Thyroid gland (tissue), 4 donors: Measurements from ENCODE around the gene SV2B. TPM values are rescaled to one million over a fixed set of nuclear protein-coding genes. Genes with fewer than 3 reads are reported as not detected.
A peak's percentile ranks its signal among the peaks of the same experiment; 100 is the strongest.

Source experiments
- DNase-seq, 2 donors: peaks; one replicate each; pipeline ENCODE4 v3.0.0-alpha.2; 2019
- H3K27ac ChIP-seq, 3 donors: fragments of 200-600 bp; sonication (generic); 1 replicate in 2 of 3; 2 replicates in 1 of 3; pipeline ENCODE4 v1.5.1; 2016 to 2019; ENCODE audit warnings: mild to moderate bottlenecking in 1 of 3, moderate library complexity in 1 of 3
- H3K27me3 ChIP-seq: fragments of 200-600 bp; sonication (generic); one replicate; pipeline ENCODE4 v1.5.1; 2019
- H3K36me3 ChIP-seq, 2 donors: fragments of 200-600 bp; sonication (generic); one replicate each; pipeline ENCODE4 v1.5.1; 2016 to 2019
- H3K4me1 ChIP-seq, 2 donors: fragments of 200-600 bp; sonication (generic); one replicate each; pipeline ENCODE4 v1.5.1; 2017 to 2019
- H3K4me3 ChIP-seq, 3 donors: fragments of 200-600 bp; sonication (generic); replicated peaks in 1 of 3; 1 replicate in 2 of 3; 2 replicates in 1 of 3; pipeline ENCODE4 v1.5.1; 2016; ENCODE audit warnings: mild to moderate bottlenecking in 1 of 3
- H3K9me3 ChIP-seq: fragments of 200-600 bp; sonication (generic); one replicate; pipeline ENCODE4 v1.5.1; 2017
- POLR2A ChIP-seq, 2 donors: fragments of 450-650 bp; IDR thresholded peaks; one replicate each; pipeline ENCODE4 v1.6.1; 2017; ENCODE audit warnings: antibody characterized with exemption in 2 of 2, mild to moderate bottlenecking in 2 of 2, moderate library complexity in 1 of 2
- WGBS, 2 donors: methylation state at CpG; one replicate each; pipeline ENCODE4 v1.1.5; 2017; 5-methylcytosine and 5-hydroxymethylcytosine counted together
- intact Hi-C: fragments of 100-400 bp; cut with DNase I; formaldehyde crosslinking; loops from one replicate; pipeline ENCODE4 v1.15.1; 2023
- total RNA-seq, 4 donors: library from RNA; depleted of rRNA; stranded (reverse); fragments of >200 nt; gene quantifications; one replicate each; pipeline ENCODE4 v1.2.3, GENCODE V29; 2016
- TF ChIP-seq, protein P1 (sequence below), 6 experiments: fragments of 200-600 bp in 3 of 6; fragments of 450-650 bp in 3 of 6; sonication (generic) in 3 of 6; IDR thresholded peaks; one replicate each; pipeline ENCODE4 v1.5.1; 2016 to 2019; ENCODE audit warnings: antibody characterized with exemption in 6 of 6, mild to moderate bottlenecking in 2 of 6, inconsistent platforms in 1 of 6, moderate library complexity in 1 of 6

SV2B gene, protein sequence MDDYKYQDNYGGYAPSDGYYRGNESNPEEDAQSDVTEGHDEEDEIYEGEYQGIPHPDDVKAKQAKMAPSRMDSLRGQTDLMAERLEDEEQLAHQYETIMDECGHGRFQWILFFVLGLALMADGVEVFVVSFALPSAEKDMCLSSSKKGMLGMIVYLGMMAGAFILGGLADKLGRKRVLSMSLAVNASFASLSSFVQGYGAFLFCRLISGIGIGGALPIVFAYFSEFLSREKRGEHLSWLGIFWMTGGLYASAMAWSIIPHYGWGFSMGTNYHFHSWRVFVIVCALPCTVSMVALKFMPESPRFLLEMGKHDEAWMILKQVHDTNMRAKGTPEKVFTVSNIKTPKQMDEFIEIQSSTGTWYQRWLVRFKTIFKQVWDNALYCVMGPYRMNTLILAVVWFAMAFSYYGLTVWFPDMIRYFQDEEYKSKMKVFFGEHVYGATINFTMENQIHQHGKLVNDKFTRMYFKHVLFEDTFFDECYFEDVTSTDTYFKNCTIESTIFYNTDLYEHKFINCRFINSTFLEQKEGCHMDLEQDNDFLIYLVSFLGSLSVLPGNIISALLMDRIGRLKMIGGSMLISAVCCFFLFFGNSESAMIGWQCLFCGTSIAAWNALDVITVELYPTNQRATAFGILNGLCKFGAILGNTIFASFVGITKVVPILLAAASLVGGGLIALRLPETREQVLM
- total RNA-seq, result 1 to 10 TPM in 3 of 4 donors, under 1 TPM in 1; 0.83 to 3.9 (median 2.2) TPM

GRCh38 chr15:91099995-91100813 lies at the start of gene SV2B:
Gene SV2B, plus strand, starts transcription at chr15:91100257. Its CDS starts 126,007 bp downstream, at chr15:91226264.
- peak; percentile 3 to 7 for DNase-seq
- intact Hi-C loops, result no loop called here
- no peaks in the 10 kb centered on the region for H3K9me3 ChIP-seq
- peaks cover 0 to 13% of the 10 kb centered on the region in 2 donors for H3K4me1 ChIP-seq
- no peak for TF ChIP-seq POLR2A (IDR thresholded peaks at IDR 0.05)
- TF ChIP-seq, protein P1, sequence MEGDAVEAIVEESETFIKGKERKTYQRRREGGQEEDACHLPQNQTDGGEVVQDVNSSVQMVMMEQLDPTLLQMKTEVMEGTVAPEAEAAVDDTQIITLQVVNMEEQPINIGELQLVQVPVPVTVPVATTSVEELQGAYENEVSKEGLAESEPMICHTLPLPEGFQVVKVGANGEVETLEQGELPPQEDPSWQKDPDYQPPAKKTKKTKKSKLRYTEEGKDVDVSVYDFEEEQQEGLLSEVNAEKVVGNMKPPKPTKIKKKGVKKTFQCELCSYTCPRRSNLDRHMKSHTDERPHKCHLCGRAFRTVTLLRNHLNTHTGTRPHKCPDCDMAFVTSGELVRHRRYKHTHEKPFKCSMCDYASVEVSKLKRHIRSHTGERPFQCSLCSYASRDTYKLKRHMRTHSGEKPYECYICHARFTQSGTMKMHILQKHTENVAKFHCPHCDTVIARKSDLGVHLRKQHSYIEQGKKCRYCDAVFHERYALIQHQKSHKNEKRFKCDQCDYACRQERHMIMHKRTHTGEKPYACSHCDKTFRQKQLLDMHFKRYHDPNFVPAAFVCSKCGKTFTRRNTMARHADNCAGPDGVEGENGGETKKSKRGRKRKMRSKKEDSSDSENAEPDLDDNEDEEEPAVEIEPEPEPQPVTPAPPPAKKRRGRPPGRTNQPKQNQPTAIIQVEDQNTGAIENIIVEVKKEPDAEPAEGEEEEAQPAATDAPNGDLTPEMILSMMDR (IDR thresholded peaks at IDR 0.05), result no peak
- no peak within 1 kb of the TSS for H3K27ac ChIP-seq
- peak within 1 kb of the TSS in 2 of 3 donors; percentile 10 to 17 for H3K4me3 ChIP-seq
- H3K27me3 ChIP-seq, result peaks cover 7% of the 10 kb centered on the region
- no peaks in the 10 kb centered on the region for H3K36me3 ChIP-seq
- 0 to 2% methylated on average over 16 to 42 of the region's 64 CpGs for WGBS, 2 donors

GRCh38 chr15:91051248-91051647 lies 48.8 kb upstream of the SV2B start:
- intact Hi-C loops, result loop anchor here (5.0 kb wide), 1 partner anchor 94 kb away; no protein-coding TSS in a partner anchor
- no peaks in the 10 kb centered on the region for H3K9me3 ChIP-seq
- no peaks in the 10 kb centered on the region for H3K36me3 ChIP-seq
- DNase-seq, result no peak
- TF ChIP-seq POLR2A (IDR thresholded peaks at IDR 0.05), result no peak
- TF ChIP-seq, protein P1 (IDR thresholded peaks at IDR 0.05), result no peak
- H3K4me3 ChIP-seq, result no peak overlapping the region
- no peaks in the 10 kb centered on the region for H3K4me1 ChIP-seq
- 72 to 80% methylated on average over 8 of the region's 8 CpGs for WGBS, 2 donors
- H3K27ac ChIP-seq, result no peak overlapping the region
- no peaks in the 10 kb centered on the region for H3K27me3 ChIP-seq

DNA sequence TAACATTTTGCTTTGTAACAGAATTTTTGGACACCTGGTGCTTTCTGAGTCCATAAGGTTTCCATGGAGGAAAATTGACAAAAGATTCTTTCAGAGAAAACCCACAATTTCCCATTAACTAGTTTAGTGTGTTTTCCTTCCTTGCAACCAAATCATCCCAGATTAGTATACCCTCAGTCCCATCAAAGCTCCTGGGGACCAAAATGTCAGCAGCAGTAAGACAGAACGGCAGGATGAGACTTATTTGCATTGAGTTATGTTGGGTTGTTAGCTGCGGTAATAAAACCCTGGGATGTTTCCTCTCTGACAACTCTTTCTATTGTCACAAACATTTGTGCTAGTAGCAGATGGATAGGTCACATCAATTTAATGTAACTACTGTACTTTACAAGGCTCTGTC lies 45.2 kb upstream of the SV2B start:
- intact Hi-C loops, result loop anchor here (5.0 kb wide), 1 partner anchor 98 kb away; no protein-coding TSS in a partner anchor
- Histone ChIP-seq H3K27ac (no peak overlapping the region), H3K4me3 (no peak overlapping the region), H3K27me3 (no peaks in the 10 kb centered on the region), H3K4me1 (no peaks in the 10 kb centered on the region), H3K36me3 (no peaks in the 10 kb centered on the region), H3K9me3 (no peaks in the 10 kb centered on the region)
- 46 to 57% methylated on average over 2 of the region's 2 CpGs for WGBS, 2 donors
- TF ChIP-seq, protein P1 (IDR thresholded peaks at IDR 0.05), result no peak
- no peak for TF ChIP-seq POLR2A (IDR thresholded peaks at IDR 0.05)
- DNase-seq, result no peak

DNA sequence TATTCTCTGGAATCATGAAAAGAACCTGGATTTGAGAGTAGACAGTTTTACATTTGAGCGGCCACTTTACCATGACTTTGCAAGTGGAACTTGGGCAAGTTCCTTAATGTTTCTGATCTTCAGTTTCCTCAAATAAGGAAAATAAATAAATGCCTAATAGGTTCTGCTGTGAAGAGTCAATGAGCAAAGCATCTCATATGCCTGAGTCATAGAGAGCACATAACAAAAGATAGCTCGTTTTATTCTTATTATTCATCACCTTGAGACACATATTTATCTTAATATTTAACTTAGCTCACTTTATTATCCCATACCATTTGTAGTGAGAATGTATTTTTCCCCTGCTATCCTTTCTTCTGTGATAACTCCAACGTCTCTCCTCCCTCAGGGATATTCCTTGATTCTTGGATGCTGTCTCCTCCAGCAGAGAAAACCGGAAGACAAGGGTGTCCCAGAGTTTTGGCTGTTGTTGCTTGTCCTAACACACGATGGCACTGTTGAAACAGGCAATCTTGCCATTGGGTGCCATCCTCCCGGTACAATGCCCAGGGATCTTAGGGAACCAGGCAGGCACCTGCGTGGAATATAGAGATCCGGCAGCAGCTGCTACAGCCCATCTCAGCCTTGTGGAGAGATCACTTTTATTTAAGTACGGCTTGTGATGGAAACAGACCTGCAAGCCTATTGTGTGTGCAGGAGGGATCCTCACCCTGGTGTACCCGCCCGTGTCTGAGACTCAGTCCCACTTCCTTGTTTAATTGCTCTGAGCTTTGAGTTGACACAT lies 44.3 kb upstream of the SV2B start:
- intact Hi-C loops, result loop anchor here (2.0 kb wide), 1 partner anchor 215 kb away; no protein-coding TSS in a partner anchor
- TF ChIP-seq, protein P1 (IDR thresholded peaks at IDR 0.05), result peak in 5 of 6 experiments; percentile 54 to 73 (median 65)
- no peak for TF ChIP-seq POLR2A (IDR thresholded peaks at IDR 0.05)
- no peaks in the 10 kb centered on the region for H3K4me1 ChIP-seq
- no peaks in the 10 kb centered on the region for H3K27me3 ChIP-seq
- H3K36me3 ChIP-seq, result no peaks in the 10 kb centered on the region
- no peak overlapping the region for H3K4me3 ChIP-seq
- H3K27ac ChIP-seq, result no peak overlapping the region
- H3K9me3 ChIP-seq, result no peaks in the 10 kb centered on the region
- WGBS, 2 donors, result 26 to 28% methylated on average over 11 of the region's 11 CpGs
- peak; percentile 53 to 60 for DNase-seq
